ENCODE results near the gene SERPINA6. TPM values are rescaled to one million over a fixed set of nuclear protein-coding genes. Genes with fewer than 3 reads are reported as not detected.
"Not testable (repeated sequence)": the region's sequence is repeated elsewhere in the genome, so short reads cannot be mapped to it uniquely, and the experiment has no call there.

SERPINA6 gene
- total and polyA plus RNA-seq, 2 donors (not counting 1 experiment from before 2014, with no cell fraction given): not detected

DNA sequence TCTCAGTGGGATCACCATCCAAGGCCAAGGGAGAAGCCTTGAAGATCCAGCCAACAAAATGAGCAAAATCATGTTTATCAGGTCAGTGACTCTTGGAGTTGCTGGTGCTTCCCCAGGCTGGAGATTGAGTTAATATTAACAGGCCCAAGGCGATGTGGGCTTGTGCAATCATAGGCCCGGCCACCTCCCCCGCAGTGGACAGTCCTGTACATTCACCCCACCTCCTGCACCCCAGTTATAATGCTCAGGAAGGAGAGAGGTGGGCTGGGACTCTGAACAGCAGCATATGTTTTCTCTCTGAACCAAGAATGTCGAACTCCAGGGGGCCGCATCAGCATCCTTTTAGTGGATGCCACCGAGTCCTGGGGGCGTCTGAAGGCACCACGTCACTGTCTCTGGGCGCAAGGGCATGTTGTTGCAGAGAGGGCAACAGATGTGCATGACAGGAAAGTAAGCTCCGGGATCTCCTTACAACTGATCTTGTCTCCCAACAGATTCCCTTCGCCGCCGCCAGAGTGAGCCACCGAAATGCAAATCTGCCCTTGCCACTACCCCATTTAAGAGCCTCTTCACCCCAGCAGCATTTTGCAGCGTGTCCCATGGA lies 32.2 kb upstream of the SERPINA6 start:
- peaks cover 10% of the 10 kb centered on the region for H3K27me3 Mint-ChIP-seq
- POLR2A ChIA-PET: no interaction called here
- CTCF ChIA-PET: no interaction called here
- no peaks in the 10 kb centered on the region for H3K4me1 ChIP-seq (ENCODE audit: control insufficient read depth in 2 of 2, insufficient read depth in 2 of 2, low read length in 2 of 2)
- H2AFZ ChIP-seq (ENCODE audit: insufficient read depth, low read depth, low read length, poor library complexity, severe bottlenecking): no peak overlapping the region
- no peaks in the 10 kb centered on the region for H4K20me1 ChIP-seq (ENCODE audit: control insufficient read depth, insufficient read depth, low read length, poor library complexity, severe bottlenecking)
- H3K27ac Mint-ChIP-seq: no peak overlapping the region
- H3K27me3 ChIP-seq (replicated peaks in 1 of 4; ENCODE audit: control extremely low read depth in 1 of 4, control insufficient read depth in 3 of 4, insufficient read depth in 4 of 4, low read length in 3 of 4): no peaks in the 10 kb centered on the region
- peaks cover 10% of the 10 kb centered on the region for H3K9me3 Mint-ChIP-seq (ENCODE audit: insufficient read depth)
- no peak overlapping the region for H3K4me2 ChIP-seq (replicated peaks; ENCODE audit: low read depth, low read length, poor library complexity, severe bottlenecking)
- H3K79me2 ChIP-seq (ENCODE audit: control insufficient read depth, insufficient read depth, low read length): no peaks in the 10 kb centered on the region
- no peak overlapping the region for H3K27ac ChIP-seq (ENCODE audit: low read length in 2 of 2)
- no peak overlapping the region for H3K4me3 ChIP-seq (ENCODE audit: control extremely low read depth in 1 of 5, extremely low read depth in 1 of 5, insufficient read depth in 1 of 5, low read depth in 2 of 5, low read length in 4 of 5)
- TF ChIP-seq, protein P1, sequence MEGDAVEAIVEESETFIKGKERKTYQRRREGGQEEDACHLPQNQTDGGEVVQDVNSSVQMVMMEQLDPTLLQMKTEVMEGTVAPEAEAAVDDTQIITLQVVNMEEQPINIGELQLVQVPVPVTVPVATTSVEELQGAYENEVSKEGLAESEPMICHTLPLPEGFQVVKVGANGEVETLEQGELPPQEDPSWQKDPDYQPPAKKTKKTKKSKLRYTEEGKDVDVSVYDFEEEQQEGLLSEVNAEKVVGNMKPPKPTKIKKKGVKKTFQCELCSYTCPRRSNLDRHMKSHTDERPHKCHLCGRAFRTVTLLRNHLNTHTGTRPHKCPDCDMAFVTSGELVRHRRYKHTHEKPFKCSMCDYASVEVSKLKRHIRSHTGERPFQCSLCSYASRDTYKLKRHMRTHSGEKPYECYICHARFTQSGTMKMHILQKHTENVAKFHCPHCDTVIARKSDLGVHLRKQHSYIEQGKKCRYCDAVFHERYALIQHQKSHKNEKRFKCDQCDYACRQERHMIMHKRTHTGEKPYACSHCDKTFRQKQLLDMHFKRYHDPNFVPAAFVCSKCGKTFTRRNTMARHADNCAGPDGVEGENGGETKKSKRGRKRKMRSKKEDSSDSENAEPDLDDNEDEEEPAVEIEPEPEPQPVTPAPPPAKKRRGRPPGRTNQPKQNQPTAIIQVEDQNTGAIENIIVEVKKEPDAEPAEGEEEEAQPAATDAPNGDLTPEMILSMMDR (IDR thresholded peaks at IDR 0.05): no peak
- TF ChIP-seq EZH2 (IDR thresholded peaks at IDR 0.05; ENCODE audit: borderline replicate concordance, insufficient read depth, low read depth, low read length, poor library complexity, severe bottlenecking): no peak
- WGBS (ENCODE audit: insufficient coverage): 37% methylated on average over 7 of the region's 15 CpGs
- no peaks in the 10 kb centered on the region for H3K36me3 ChIP-seq (replicated peaks in 1 of 2; ENCODE audit: control extremely low read depth in 1 of 2, control insufficient read depth in 1 of 2, extremely low read depth in 1 of 2, insufficient read depth in 2 of 2, low read length in 1 of 2)
- no peaks in the 10 kb centered on the region for H3K9me3 ChIP-seq (ENCODE audit: control extremely low read depth in 1 of 3, control insufficient read depth in 2 of 3, insufficient read depth in 1 of 3, low read length in 2 of 3)
- peaks cover 3% of the 10 kb centered on the region for H3K4me1 Mint-ChIP-seq
- DNase-seq (no peak), ATAC-seq (ENCODE audit: low read depth) (no peak)
- no peak overlapping the region for H3K9ac ChIP-seq (ENCODE audit: low read length)
- intact Hi-C loops (cut with micrococcal nuclease): no loop called here
- no peak overlapping the region for H3K4me3 Mint-ChIP-seq

DNA sequence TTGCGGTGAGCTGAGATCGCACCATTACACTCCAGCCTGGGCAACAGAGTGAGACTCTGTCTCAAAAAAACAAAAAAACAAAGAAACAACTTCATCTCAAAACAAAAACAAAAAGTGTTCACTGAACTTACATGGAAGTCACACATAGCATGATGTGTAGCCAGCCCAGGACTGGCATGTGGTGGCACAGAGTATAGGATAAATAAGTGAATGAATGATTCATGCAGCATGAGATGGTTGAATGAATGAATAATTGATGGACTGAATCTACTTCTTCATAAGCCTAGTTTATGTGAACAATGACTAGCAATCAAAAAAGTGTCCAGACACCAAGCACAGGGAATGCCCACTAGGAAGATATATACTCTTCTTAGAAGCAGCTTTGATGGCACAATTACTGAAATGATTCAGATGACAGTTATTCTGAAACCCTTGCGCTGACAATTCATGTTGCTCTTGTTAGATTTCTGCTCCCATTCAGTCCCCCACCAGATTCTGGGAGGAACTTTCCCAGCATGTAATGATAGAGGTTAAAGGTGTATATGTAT lies 31.6 kb upstream of the SERPINA6 start:
- DNase-seq (no peak), ATAC-seq (ENCODE audit: low read depth) (no peak)
- Mint-ChIP-seq H3K27me3 (peaks cover 10% of the 10 kb centered on the region), H3K4me3 (no peak overlapping the region), H3K4me1 (peaks cover 3% of the 10 kb centered on the region), H3K9me3 (ENCODE audit: insufficient read depth) (peaks cover 10% of the 10 kb centered on the region), H3K27ac (no peak overlapping the region)
- WGBS (ENCODE audit: insufficient coverage): 100% methylated on average over 1 of the region's 3 CpGs
- H3K27me3 ChIP-seq (replicated peaks in 1 of 4; ENCODE audit: control extremely low read depth in 1 of 4, control insufficient read depth in 3 of 4, insufficient read depth in 4 of 4, low read length in 3 of 4): no peaks in the 10 kb centered on the region
- H3K4me2 ChIP-seq (replicated peaks; ENCODE audit: low read depth, low read length, poor library complexity, severe bottlenecking): no peak overlapping the region
- TF ChIP-seq, protein P1 (IDR thresholded peaks at IDR 0.05): no peak
- TF ChIP-seq EZH2 (IDR thresholded peaks at IDR 0.05; ENCODE audit: borderline replicate concordance, insufficient read depth, low read depth, low read length, poor library complexity, severe bottlenecking): no peak
- H3K4me3 ChIP-seq (ENCODE audit: control extremely low read depth in 1 of 5, extremely low read depth in 1 of 5, insufficient read depth in 1 of 5, low read depth in 2 of 5, low read length in 4 of 5): no peak overlapping the region
- intact Hi-C loops (cut with micrococcal nuclease): no loop called here
- H3K36me3 ChIP-seq (replicated peaks in 1 of 2; ENCODE audit: control extremely low read depth in 1 of 2, control insufficient read depth in 1 of 2, extremely low read depth in 1 of 2, insufficient read depth in 2 of 2, low read length in 1 of 2): no peaks in the 10 kb centered on the region
- ChIA-PET CTCF (no interaction called here), POLR2A (no interaction called here)
- H4K20me1 ChIP-seq (ENCODE audit: control insufficient read depth, insufficient read depth, low read length, poor library complexity, severe bottlenecking): no peaks in the 10 kb centered on the region
- no peak overlapping the region for H3K27ac ChIP-seq (ENCODE audit: low read length in 2 of 2)
- H3K4me1 ChIP-seq (ENCODE audit: control insufficient read depth in 2 of 2, insufficient read depth in 2 of 2, low read length in 2 of 2): no peaks in the 10 kb centered on the region
- H2AFZ ChIP-seq (ENCODE audit: insufficient read depth, low read depth, low read length, poor library complexity, severe bottlenecking): no peak overlapping the region
- H3K9me3 ChIP-seq (ENCODE audit: control extremely low read depth in 1 of 3, control insufficient read depth in 2 of 3, insufficient read depth in 1 of 3, low read length in 2 of 3): no peaks in the 10 kb centered on the region
- H3K9ac ChIP-seq (ENCODE audit: low read length): no peak overlapping the region
- no peaks in the 10 kb centered on the region for H3K79me2 ChIP-seq (ENCODE audit: control insufficient read depth, insufficient read depth, low read length)

DNA sequence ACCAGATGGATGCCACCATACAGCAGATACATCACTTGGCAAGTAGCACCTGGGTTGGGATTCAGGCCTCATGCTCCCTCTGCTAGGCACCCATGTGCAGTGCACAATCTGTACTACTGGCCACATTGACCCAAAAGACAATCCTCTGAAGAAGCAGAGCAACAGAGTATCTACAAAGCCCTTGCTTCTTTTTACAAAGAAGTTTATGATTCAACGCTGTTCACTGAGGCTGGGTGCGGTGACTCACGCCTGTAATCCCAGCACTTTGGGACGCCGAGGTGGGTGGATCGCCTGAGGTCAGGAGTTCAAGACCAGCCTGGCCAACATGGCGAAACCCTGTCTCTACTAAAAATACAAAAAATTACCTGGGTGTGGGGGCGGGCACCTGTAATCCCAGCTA lies 31.1 kb upstream of the SERPINA6 start:
- H3K4me2 ChIP-seq (replicated peaks; ENCODE audit: low read depth, low read length, poor library complexity, severe bottlenecking); CTCF ChIA-PET; H3K36me3 ChIP-seq (replicated peaks in 1 of 2; ENCODE audit: control extremely low read depth in 1 of 2, control insufficient read depth in 1 of 2, extremely low read depth in 1 of 2, insufficient read depth in 2 of 2, low read length in 1 of 2); H3K79me2 ChIP-seq (ENCODE audit: control insufficient read depth, insufficient read depth, low read length); H3K4me3 Mint-ChIP-seq; H3K27me3 Mint-ChIP-seq; H3K4me3 ChIP-seq (ENCODE audit: control extremely low read depth in 1 of 5, extremely low read depth in 1 of 5, insufficient read depth in 1 of 5, low read depth in 2 of 5, low read length in 4 of 5); H3K4me1 Mint-ChIP-seq; intact Hi-C loops (cut with micrococcal nuclease); H4K20me1 ChIP-seq (ENCODE audit: control insufficient read depth, insufficient read depth, low read length, poor library complexity, severe bottlenecking); ATAC-seq (ENCODE audit: low read depth); H3K27me3 ChIP-seq (replicated peaks in 1 of 4; ENCODE audit: control extremely low read depth in 1 of 4, control insufficient read depth in 3 of 4, insufficient read depth in 4 of 4, low read length in 3 of 4); H2AFZ ChIP-seq (ENCODE audit: insufficient read depth, low read depth, low read length, poor library complexity, severe bottlenecking); POLR2A ChIA-PET; H3K9me3 ChIP-seq (ENCODE audit: control extremely low read depth in 1 of 3, control insufficient read depth in 2 of 3, insufficient read depth in 1 of 3, low read length in 2 of 3); DNase-seq; H3K4me1 ChIP-seq (ENCODE audit: control insufficient read depth in 2 of 2, insufficient read depth in 2 of 2, low read length in 2 of 2); H3K27ac ChIP-seq (ENCODE audit: low read length in 2 of 2); H3K9me3 Mint-ChIP-seq (ENCODE audit: insufficient read depth); H3K27ac Mint-ChIP-seq; H3K9ac ChIP-seq (ENCODE audit: low read length): not testable (repeated sequence)
- 100% methylated on average over 4 of the region's 8 CpGs for WGBS (ENCODE audit: insufficient coverage)

All from B cell (primary cell).